Measurements from ENCODE around the gene NUDT8.
"Not testable (repeated sequence)": the region's sequence is repeated elsewhere in the genome, so short reads cannot be mapped to it uniquely, and the experiment has no call there.

NUDT8 gene

GRCh38 chr11:67641338-67642172, 11.8 kb upstream of the NUDT8 start:
- DNase-seq: no peak

DNA sequence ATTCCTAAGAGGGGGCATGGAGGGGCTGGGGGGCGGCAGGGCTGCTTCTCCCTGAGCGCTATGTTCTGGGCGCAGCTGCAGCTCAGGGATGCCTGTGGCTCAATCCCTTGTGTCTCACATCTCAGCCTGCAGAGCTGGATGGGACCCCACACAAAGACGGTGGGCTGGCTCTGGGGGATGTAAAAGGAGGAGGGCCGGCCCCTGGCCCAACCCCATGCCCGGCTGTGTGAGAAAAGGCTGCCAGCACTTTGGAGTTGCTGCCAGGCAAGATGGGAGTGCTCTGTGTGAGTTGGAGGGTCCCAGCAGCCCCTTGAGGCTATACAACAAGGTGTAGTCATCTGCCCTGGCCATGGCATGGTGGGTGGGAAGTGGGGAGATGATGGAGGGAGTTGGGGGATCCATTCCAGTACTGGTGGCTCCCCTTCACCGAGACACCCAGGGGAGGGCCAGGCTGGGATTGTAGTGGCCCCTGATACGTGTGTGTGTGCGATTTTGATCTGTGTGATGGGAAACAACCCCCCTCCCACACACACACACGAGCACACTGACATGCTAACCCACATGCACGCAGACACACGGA, 11.1 kb upstream of the NUDT8 start:
- no peak for DNase-seq

GRCh38 chr11:67640021-67640757, 10.5 kb upstream of the NUDT8 start:
- no peak for DNase-seq

- DNase-seq: no peak
Observed at GRCh38 chr11:67639438-67639859, 9.7 kb upstream of the NUDT8 start, which contains the start of gene TBX10. Gene TBX10, minus strand, starts transcription at chr11:67639763. Its CDS starts 291 bp downstream, at chr11:67639472.

DNA sequence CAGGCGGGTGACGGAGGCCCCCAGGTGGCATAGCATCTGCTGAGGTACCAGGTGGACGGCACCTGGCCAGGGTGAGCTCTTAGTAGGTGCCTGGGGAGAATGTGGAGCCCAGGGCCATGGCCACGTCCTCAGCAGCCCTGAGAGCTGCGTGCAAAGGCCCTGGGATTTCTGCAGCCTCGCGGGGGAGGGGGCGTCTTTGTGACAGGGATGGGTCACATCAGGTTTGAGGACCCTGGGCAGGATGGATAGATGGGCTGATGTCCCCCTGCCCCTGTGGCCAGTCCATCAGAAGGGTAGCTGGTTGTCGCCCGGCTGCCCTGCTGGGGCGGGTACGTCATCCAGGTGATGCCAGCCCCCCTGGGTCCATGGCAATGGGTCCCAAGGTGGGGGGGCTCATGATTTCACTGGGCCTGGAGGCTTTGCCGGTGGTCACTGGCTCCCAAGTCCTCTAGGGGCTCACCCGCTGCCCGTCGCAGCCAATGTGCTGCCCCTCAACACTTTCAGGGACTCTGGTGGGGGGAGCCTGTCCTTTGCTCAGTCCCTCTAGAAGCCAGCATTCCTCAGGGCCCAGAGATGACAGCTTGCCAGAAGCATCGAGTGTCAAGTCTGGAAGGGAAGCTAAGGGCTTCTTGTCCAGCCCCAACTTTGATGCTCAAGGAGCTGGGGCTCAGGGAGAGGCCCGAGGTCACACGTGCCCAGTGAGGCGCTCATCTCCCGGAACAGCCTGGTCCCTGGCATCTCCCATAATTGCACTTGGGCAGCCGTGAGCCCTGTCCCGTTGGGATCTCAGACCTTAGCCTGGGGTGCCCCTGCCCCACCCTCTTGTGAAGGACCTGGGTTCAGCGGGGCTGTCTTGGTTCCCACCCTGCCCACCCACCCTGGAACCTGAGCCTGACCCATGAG, 9.0 kb upstream of the NUDT8 start:
- no peak for DNase-seq

- not testable (repeated sequence) for DNase-seq
Observed at GRCh38 chr11:67637441-67637840, 7.7 kb upstream of the NUDT8 start.

GRCh38 chr11:67636962-67637361, 7.2 kb upstream of the NUDT8 start:
- no peak for DNase-seq

DNA sequence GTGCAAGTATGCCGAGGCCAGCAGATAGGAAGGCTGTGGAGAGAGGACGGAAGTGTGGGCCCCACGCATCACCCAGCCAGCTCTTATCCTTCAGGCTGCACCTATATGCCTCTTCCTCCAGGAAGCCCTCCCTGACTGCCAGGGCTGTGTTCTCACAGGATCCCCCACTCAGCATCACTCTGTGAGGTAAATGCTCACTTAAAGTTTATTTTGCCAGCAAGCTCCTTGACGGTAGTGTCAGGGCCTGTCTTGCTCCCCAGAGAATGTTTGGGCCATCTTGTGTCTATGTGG, 5.4 kb upstream of the NUDT8 start:
- DNase-seq: no peak

DNA sequence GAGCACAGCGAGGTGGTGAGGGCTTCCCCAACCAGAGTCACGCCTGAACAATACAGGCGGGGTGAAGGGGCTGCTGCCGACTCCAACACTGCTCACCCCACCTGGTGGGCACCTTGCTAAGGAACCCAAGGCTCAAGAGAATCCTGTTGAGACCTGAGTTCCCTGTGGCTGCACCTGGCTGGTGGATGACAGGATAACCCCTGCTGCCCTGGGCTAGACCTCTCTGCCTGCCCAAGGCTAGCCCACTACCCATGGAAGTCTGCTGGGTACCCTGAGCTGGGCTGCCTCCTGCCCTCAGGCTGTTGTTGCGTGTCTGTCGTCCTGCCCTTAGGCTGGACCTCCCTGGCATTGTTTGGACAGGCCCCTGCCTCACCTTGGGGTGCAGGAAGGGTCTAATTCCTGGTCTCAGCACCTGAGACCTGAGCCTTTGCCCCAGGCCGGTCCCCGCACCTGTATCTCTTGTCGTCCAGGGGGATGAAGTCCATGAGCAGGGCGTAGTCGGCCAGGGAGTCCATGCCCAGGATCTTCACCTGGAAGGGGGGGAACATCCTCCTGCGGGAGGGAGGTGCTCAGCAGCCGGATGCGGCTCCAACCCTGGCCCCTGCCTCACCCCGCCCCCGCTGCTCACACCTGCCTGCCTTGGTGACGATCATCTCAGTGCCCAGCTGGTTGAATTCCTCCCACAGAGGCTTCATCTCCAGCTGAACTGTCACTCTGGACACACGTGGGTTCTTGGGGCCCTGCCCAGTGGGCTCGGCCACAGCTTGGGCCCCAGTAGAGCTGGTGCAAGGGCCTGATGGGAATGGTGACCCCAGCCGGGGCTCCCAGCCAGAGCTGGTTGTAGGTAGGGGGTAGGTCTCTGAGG, 4.9 kb upstream of the NUDT8 start:
- no peak for DNase-seq

GRCh38 chr11:67633758-67634365, 4.1 kb upstream of the NUDT8 start:
- no peak for DNase-seq

- no peak for DNase-seq
Observed at GRCh38 chr11:67632982-67633755, 3.4 kb upstream of the NUDT8 start.

- no peak for DNase-seq
Observed at GRCh38 chr11:67632175-67632981, 2.6 kb upstream of the NUDT8 start.

- DNase-seq: no peak
Observed at GRCh38 chr11:67631853-67632174, 2.1 kb upstream of the NUDT8 start.

DNA sequence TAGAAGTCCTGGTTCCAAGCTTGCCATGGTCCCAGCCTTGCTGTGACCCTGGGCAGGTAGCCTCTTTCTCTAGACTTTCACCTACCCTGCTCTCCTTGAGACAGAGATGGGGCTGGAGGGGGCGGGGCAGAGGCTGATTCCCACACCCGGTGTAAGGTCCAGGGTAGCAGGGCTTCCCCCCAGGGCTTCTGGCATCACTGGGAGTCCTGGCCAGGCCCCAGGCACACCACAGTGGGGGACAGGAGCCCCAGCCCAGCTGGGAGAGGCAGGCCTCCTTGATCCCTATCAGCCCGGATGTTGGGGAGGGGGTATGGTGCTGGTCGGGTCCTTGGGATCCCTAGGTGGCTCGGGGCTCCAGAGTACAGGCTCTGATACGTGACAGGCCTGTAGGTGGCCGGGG, 1.7 kb upstream of the NUDT8 start:
- DNase-seq: no peak

DNA sequence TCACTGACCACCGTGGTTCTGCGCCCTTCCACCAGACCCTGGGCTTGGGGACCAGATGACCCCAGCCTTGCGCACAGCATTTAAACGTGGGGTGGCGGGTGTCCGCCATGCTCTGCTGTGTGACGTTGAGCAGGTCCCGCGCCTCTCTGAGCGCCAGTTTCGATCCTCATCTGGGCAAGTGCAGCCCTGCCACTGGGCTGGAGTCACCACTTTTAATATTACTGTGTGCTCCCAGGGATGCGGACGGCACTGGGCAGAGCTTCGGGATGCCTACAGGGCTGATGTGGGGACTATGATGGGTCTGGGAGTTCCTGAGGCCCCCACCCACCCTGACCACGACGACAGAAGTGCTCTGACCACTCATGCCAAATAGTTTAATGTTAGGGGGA, 1.2 kb upstream of the NUDT8 start:
- no peak for DNase-seq

DNA sequence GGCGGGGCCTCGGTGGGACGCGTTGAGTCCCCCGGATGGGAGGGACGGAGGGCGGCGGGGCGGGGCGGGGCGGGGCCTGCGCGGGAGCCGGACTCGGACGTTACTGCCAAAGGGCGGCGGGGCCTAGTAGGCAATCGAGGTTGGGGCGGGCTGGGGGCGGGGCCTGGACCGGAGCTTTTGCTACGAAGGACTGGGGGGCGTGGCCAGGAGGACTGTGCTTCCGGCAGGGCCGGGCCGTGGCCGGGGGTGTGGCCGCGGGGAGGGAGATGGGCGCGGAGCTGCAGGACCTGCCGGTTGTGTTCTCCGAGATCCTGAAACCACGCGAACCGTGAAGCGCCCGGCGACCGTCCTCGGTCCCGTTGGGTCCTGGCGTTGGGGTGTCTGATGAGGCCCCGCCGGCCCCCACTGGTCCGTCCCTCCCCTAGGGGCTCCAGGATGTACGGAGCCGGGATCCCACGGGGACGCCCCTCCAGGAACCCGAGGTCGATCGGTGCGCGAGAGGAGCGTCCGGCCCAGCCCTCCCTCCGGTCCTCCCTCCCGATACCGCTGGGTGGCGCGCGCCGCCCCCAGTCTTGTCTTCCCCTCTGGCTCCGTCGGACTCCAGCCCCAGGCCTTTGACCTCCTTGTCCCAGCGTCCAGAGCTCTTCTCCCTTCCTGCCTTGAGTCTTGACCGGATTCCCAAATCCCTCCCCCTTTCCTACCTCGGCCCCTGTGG, 648 bp upstream of the NUDT8 start:
- peak; percentile 91 for DNase-seq

- no peak for DNase-seq
Observed at GRCh38 chr11:67628710-67629385, 889 bp downstream of the NUDT8 start.

- no peak for DNase-seq
Observed at GRCh38 chr11:67627812-67628624, 1.7 kb downstream of the NUDT8 start.
